Endodermal cell (in vitro differentiated cells): ENCODE results near the gene RPL29. TPM values are rescaled to one million over a fixed set of nuclear protein-coding genes. Genes with fewer than 3 reads are reported as not detected.

Experiments
- DNase-seq: peaks from one replicate; pipeline ENCODE4 v3.0.0-alpha.2; 2017
- H3K27ac ChIP-seq: 2 replicates; pipeline ENCODE4 v1.5.1; 2013; ENCODE audit warnings: mild to moderate bottlenecking, low read depth, low read length, moderate library complexity
- H3K27me3 ChIP-seq: 2 replicates; pipeline ENCODE4 v1.6.1; 2013; ENCODE audit warnings: mild to moderate bottlenecking, low read length, moderate library complexity; ENCODE audit not compliant: insufficient read depth, control insufficient read depth, poor library complexity, severe bottlenecking
- H3K36me3 ChIP-seq: 2 replicates; pipeline ENCODE4 v1.7.0; 2013; ENCODE audit warnings: mild to moderate bottlenecking, low read length, moderate library complexity; ENCODE audit not compliant: control insufficient read depth, insufficient read depth
- H3K4me1 ChIP-seq: one replicate; pipeline ENCODE4 v1.7.0; 2013; ENCODE audit warnings: low read length; ENCODE audit not compliant: control insufficient read depth, insufficient read depth
- H3K4me3 ChIP-seq: 2 replicates; pipeline ENCODE4 v1.5.1; 2013; ENCODE audit warnings: mild to moderate bottlenecking, low read length, moderate library complexity
- H3K9ac ChIP-seq: 2 replicates; pipeline ENCODE4 v1.6.1; 2013; ENCODE audit warnings: mild to moderate bottlenecking, low read length, moderate library complexity; ENCODE audit not compliant: poor library complexity, severe bottlenecking; ENCODE audit errors: extremely low read depth
- H3K9me3 ChIP-seq: 2 replicates; pipeline ENCODE4 v1.6.1; 2013; ENCODE audit warnings: mild to moderate bottlenecking, low read length, moderate library complexity; ENCODE audit not compliant: control insufficient read depth
- H3K27ac Mint-ChIP-seq: 2 replicates; pipeline ENCODE4 v1.8.0; 2020; ENCODE audit warnings: mixed read lengths
- H3K27me3 Mint-ChIP-seq: 2 replicates; pipeline ENCODE4 v1.8.0; 2021; ENCODE audit warnings: mild to moderate bottlenecking, mixed read lengths; ENCODE audit not compliant: insufficient read depth
- H3K36me3 Mint-ChIP-seq: 2 replicates; pipeline ENCODE4 v1.8.0; 2020; ENCODE audit warnings: low read depth, mixed read lengths
- H3K4me1 Mint-ChIP-seq: 2 replicates; pipeline ENCODE4 v1.8.0; 2020; ENCODE audit warnings: mixed read lengths
- H3K4me3 Mint-ChIP-seq: 2 replicates; pipeline ENCODE4 v1.8.0; 2020; ENCODE audit warnings: mild to moderate bottlenecking, moderate library complexity, mixed read lengths
- H3K9me3 Mint-ChIP-seq: 2 replicates; pipeline ENCODE4 v1.8.0; 2020; ENCODE audit warnings: mild to moderate bottlenecking, mixed read lengths
- CTCF ChIP-seq: fragments of 200-600 bp; sonication (generic); conservative IDR thresholded peaks from 2 replicates; pipeline ENCODE4 v1.5.0; 2021; ENCODE audit warnings: antibody characterized with exemption, mild to moderate bottlenecking
- WGBS, 2 experiments: methylation state at CpG; one replicate each; pipeline versions ENCODE4 v1.1.5 to v1.1.7; 2013; ENCODE audit warnings: missing lambda C conversion rate in 2 of 2, mixed read lengths in 1 of 2; ENCODE audit not compliant: insufficient coverage in 1 of 2, insufficient read length in 1 of 2; 5-methylcytosine and 5-hydroxymethylcytosine counted together
- total RNA-seq, 2 donors: library from RNA; stranded (reverse); fragmentation: NEBNext Ultra II Directional in 1 of 2; extraction: Animal tissue kit (Norgen Biotek cat#: 25700) in 1 of 2; gene quantifications; 2 replicates in 1 of 2; 3 replicates in 1 of 2; pipeline ENCODE4 v1.2.1, GENCODE V29; 2021

The RPL29 gene
- total RNA-seq, 2 donors from 2014 or later, result 1,325 to 1,600 TPM

GRCh38 chr3:51949121-51949520 lies 46.6 kb downstream of the RPL29 start:
- TF ChIP-seq CTCF, result no peak
- H3K4me3 Mint-ChIP-seq, result no peak overlapping the region
- H3K27me3 Mint-ChIP-seq, result peaks cover 58% of the 10 kb centered on the region
- Histone ChIP-seq H3K4me1 (no peaks in the 10 kb centered on the region), H3K27me3 (peaks cover 34% of the 10 kb centered on the region), H3K9ac (no peak overlapping the region), H3K27ac (no peak overlapping the region), H3K36me3 (no peaks in the 10 kb centered on the region), H3K4me3 (no peak overlapping the region), H3K9me3 (no peaks in the 10 kb centered on the region)
- H3K27ac Mint-ChIP-seq, result no peak overlapping the region
- H3K4me1 Mint-ChIP-seq, result no peaks in the 10 kb centered on the region
- DNase-seq, result no peak
- no peaks in the 10 kb centered on the region for H3K36me3 Mint-ChIP-seq
- no peaks in the 10 kb centered on the region for H3K9me3 Mint-ChIP-seq
- 83 to 93% methylated on average over 3 to 5 of the region's 5 CpGs for WGBS, 2 experiments

GRCh38 chr3:51948016-51948580 lies 47.6 kb downstream of the RPL29 start:
- Mint-ChIP-seq H3K4me3 (no peak overlapping the region), H3K27ac (no peak overlapping the region), H3K27me3 (peaks cover 48% of the 10 kb centered on the region), H3K4me1 (no peaks in the 10 kb centered on the region), H3K36me3 (no peaks in the 10 kb centered on the region), H3K9me3 (no peaks in the 10 kb centered on the region)
- no peak for DNase-seq
- no peak for TF ChIP-seq CTCF
- H3K4me1 ChIP-seq, result no peaks in the 10 kb centered on the region
- no peak overlapping the region for H3K27ac ChIP-seq
- no peak overlapping the region for H3K9ac ChIP-seq
- no peaks in the 10 kb centered on the region for H3K9me3 ChIP-seq
- peaks cover 26% of the 10 kb centered on the region for H3K27me3 ChIP-seq
- 87 to 92% methylated on average over 9 to 10 of the region's 10 CpGs for WGBS, 2 experiments
- no peaks in the 10 kb centered on the region for H3K36me3 ChIP-seq
- H3K4me3 ChIP-seq, result no peak overlapping the region

GRCh38 chr3:51947215-51947900 lies 48.3 kb downstream of the RPL29 start:
- H3K36me3 ChIP-seq, result no peaks in the 10 kb centered on the region
- no peak overlapping the region for H3K9ac ChIP-seq
- peaks cover 26% of the 10 kb centered on the region for H3K27me3 ChIP-seq
- peaks cover 4% of the 10 kb centered on the region for H3K4me1 ChIP-seq
- Mint-ChIP-seq H3K36me3 (no peaks in the 10 kb centered on the region), H3K4me1 (peaks cover 3% of the 10 kb centered on the region), H3K27ac (no peak overlapping the region), H3K27me3 (peaks cover 43% of the 10 kb centered on the region), H3K4me3 (no peak overlapping the region), H3K9me3 (no peaks in the 10 kb centered on the region)
- no peak for TF ChIP-seq CTCF
- DNase-seq, result no peak
- H3K4me3 ChIP-seq, result no peak overlapping the region
- 74 to 85% methylated on average over 10 to 13 of the region's 13 CpGs for WGBS, 2 experiments
- no peak overlapping the region for H3K27ac ChIP-seq
- H3K9me3 ChIP-seq, result no peaks in the 10 kb centered on the region
